Measurements from ENCODE around the gene ST6GALNAC6.

- TF ChIP-seq CHD1 (IDR thresholded peaks at IDR 0.05; ENCODE audit: low read depth, low read length) (no peak), SP1 (IDR thresholded peaks at IDR 0.05; ENCODE audit: low read depth, low read length) (no peak), CTCF (IDR thresholded peaks at IDR 0.05; ENCODE audit: control extremely low read depth in 1 of 3, insufficient read depth in 1 of 3, low read depth in 1 of 3, low read length in 3 of 3) (no peak), USF2 (IDR thresholded peaks at IDR 0.05; ENCODE audit: low read length) (no peak), JUN (IDR thresholded peaks at IDR 0.05; ENCODE audit: low read depth, low read length) (no peak), EGR1 (IDR thresholded peaks at IDR 0.05; ENCODE audit: borderline replicate concordance, low read depth, low read length) (no peak), EZH2 (IDR thresholded peaks at IDR 0.05; ENCODE audit: low read depth, low read length, severe bottlenecking) (no peak), EP300 (IDR thresholded peaks at IDR 0.05; ENCODE audit: borderline replicate concordance in 1 of 2, low read depth in 2 of 2, low read length in 2 of 2) (no peak), TAF1 (IDR thresholded peaks at IDR 0.05; ENCODE audit: low read depth, low read length) (no peak)
These were observed 37.0 kb upstream of the ST6GALNAC6 start for GRCh38 chr9:127936347-127936852.
